Liver (tissue), 9 donors: ENCODE measurements around the gene P2RY10. TPM values are rescaled to one million over a fixed set of nuclear protein-coding genes. Genes with fewer than 3 reads are reported as not detected.
"Not testable (repeated sequence)": the region's sequence is repeated elsewhere in the genome, so short reads cannot be mapped to it uniquely, and the experiment has no call there.

Experiments
- DNase-seq: peaks from one replicate; pipeline ENCODE4 v3.0.0-alpha.2; 2017; ENCODE audit warnings: low spot score
- H3K27ac ChIP-seq, 2 donors: one replicate each; pipeline ENCODE4 v1.7.0; 2013; ENCODE audit warnings: inconsistent platforms in 2 of 2, low read length in 2 of 2, control low read depth in 1 of 2, low read depth in 1 of 2, mild to moderate bottlenecking in 1 of 2
- H3K27me3 ChIP-seq, 4 donors: one replicate each; pipeline versions ENCODE4 v1.6.1 to v1.7.0; 2013; ENCODE audit warnings: low read length in 3 of 4, inconsistent platforms in 1 of 4, mild to moderate bottlenecking in 1 of 4, moderate library complexity in 1 of 4; ENCODE audit not compliant: control insufficient read depth in 4 of 4, insufficient read depth in 4 of 4
- H3K36me3 ChIP-seq, 4 donors: one replicate each; pipeline versions ENCODE4 v1.6.1 to v1.7.0; 2013; ENCODE audit warnings: low read length in 3 of 4, mild to moderate bottlenecking in 3 of 4, low read depth in 1 of 4, moderate library complexity in 1 of 4; ENCODE audit not compliant: control insufficient read depth in 4 of 4, insufficient read depth in 3 of 4
- H3K4me1 ChIP-seq, 4 donors: one replicate each; pipeline versions ENCODE4 v1.6.1 to v1.7.0; 2013; ENCODE audit warnings: low read length in 3 of 4, mild to moderate bottlenecking in 3 of 4, moderate library complexity in 1 of 4; ENCODE audit not compliant: control insufficient read depth in 4 of 4, insufficient read depth in 4 of 4
- H3K4me3 ChIP-seq, 3 donors: one replicate each; pipeline versions ENCODE4 v1.6.1 to v1.7.0; 2013; ENCODE audit warnings: low read length in 3 of 3, control low read depth in 1 of 3, low read depth in 1 of 3, mild to moderate bottlenecking in 1 of 3
- H3K9ac ChIP-seq, 2 donors: one replicate each; pipeline ENCODE4 v1.7.0; 2013; ENCODE audit warnings: low read length in 2 of 2, mild to moderate bottlenecking in 2 of 2, moderate library complexity in 2 of 2, control low read depth in 1 of 2, low read depth in 1 of 2
- H3K9me3 ChIP-seq, 4 donors: one replicate each; pipeline versions ENCODE4 v1.6.1 to v1.7.0; 2013; ENCODE audit warnings: low read length in 3 of 4; ENCODE audit not compliant: control insufficient read depth in 4 of 4
- EGR1 ChIP-seq, 2 donors: IDR thresholded peaks; 2 replicates each; pipeline ENCODE4 v1.6.1; 2016 to 2018; ENCODE audit warnings: antibody characterized with exemption in 2 of 2, low read depth in 2 of 2
- FOXA2 ChIP-seq: IDR thresholded peaks from 2 replicates; pipeline ENCODE4 v1.6.1; 2016; ENCODE audit warnings: antibody characterized with exemption
- GABPA ChIP-seq, 2 donors: IDR thresholded peaks in 1 of 2; conservative IDR thresholded peaks in 1 of 2; 2 replicates each; pipeline ENCODE4 v1.6.1; 2016; ENCODE audit warnings: antibody characterized with exemption in 2 of 2, mild to moderate bottlenecking in 1 of 2, moderate library complexity in 1 of 2
- JUND ChIP-seq, 2 donors: IDR thresholded peaks; 2 replicates each; pipeline ENCODE4 v1.6.1; 2016; ENCODE audit warnings: antibody characterized with exemption in 2 of 2
- NR2F2 ChIP-seq: IDR thresholded peaks from 2 replicates; pipeline ENCODE4 v1.6.1; 2016; ENCODE audit warnings: antibody characterized with exemption
- SP1 ChIP-seq: IDR thresholded peaks from 2 replicates; pipeline ENCODE4 v1.6.1; 2018; ENCODE audit warnings: antibody characterized with exemption, mild to moderate bottlenecking
- YY1 ChIP-seq: IDR thresholded peaks from 2 replicates; pipeline ENCODE4 v1.6.1; 2016; ENCODE audit warnings: antibody characterized with exemption, mild to moderate bottlenecking
- WGBS: extraction: QIAGEN DNeasy Blood & Tissue Kit; methylation state at CpG from one replicate; pipeline ENCODE4 v1.1.7; 2013; 5-methylcytosine and 5-hydroxymethylcytosine counted together
- polyA plus RNA-seq, 2 donors: library from polyadenylated mRNA; stranded (reverse) in 1 of 2; unstranded in 1 of 2; fragments of 200-250 nt in 1 of 2; fragments of >200 nt in 1 of 2; fragmentation: Nextera tagmentation in 1 of 2; extraction: Ambion mirVana in 1 of 2; gene quantifications; one replicate each; pipeline versions ENCODE4 v1.2.1 to v1.2.3, GENCODE V29; 2013 to 2015
- total RNA-seq, 2 donors: library from RNA; depleted of rRNA; stranded (reverse); fragments of >200 nt; gene quantifications; one replicate each; pipeline ENCODE4 v1.2.3, GENCODE V29; 2014
- TF ChIP-seq, protein P1 (sequence below): IDR thresholded peaks from 2 replicates; pipeline ENCODE4 v1.6.1; 2016; ENCODE audit warnings: antibody characterized with exemption
- TF ChIP-seq, protein P2 (sequence below): IDR thresholded peaks from 2 replicates; pipeline ENCODE4 v1.6.1; 2016; ENCODE audit warnings: antibody characterized with exemption, mild to moderate bottlenecking
- TF ChIP-seq, protein P3 (sequence below): IDR thresholded peaks from 2 replicates; pipeline ENCODE4 v1.6.1; 2016; ENCODE audit warnings: antibody characterized with exemption
- donor health status: healthy.
- donor health status: healthy.
- donor health status: healthy.
- donor health status: healthy.
- donor health status: healthy.

The P2RY10 gene
- total and polyA plus RNA-seq, 4 donors, result 0.17 to 1.8 (median 0.25) TPM

DNA sequence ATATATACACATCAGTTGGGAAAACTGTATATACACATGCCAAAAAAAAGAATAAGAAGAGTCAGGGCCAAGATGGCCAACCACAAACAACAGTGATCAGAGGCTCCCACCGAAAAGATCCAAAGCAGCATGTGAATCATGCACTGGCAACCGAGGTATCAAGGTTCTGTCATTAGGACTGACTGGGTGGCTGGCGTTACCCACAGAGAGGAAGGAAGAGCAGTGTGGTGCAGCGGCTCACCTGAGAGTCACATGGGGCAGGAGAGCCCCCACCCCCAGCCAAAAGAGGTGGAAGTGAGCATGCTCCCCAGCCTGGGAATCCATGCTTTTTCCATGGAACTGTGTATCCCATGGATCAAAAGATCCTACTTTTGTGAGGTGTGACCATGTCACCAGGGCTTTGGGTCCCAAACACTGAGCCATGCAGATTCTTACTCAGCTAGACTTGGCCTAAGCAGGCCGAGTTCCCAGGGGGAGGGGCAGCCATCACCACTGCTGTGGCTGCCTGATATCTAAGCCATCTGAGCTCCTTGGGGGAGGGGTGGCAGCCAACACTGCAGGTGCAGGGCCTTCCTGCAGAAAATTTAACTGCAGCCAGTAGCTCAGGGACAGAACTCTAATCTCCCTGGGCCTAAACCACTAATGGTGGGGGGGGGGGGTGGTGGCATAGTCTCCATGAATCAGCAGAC lies 52.8 kb downstream of the P2RY10 start:
- H3K27ac ChIP-seq, result no peak overlapping the region
- WGBS, result 64% methylated on average over 5 of the region's 5 CpGs
- no peak overlapping the region for H3K4me3 ChIP-seq
- H3K27me3 ChIP-seq, result no peaks in the 10 kb centered on the region
- H3K9ac ChIP-seq, result no peak overlapping the region
- DNase-seq, result no peak
- no peaks in the 10 kb centered on the region for H3K9me3 ChIP-seq
- no peaks in the 10 kb centered on the region for H3K4me1 ChIP-seq
- TF ChIP-seq YY1, result no peak
- TF ChIP-seq GABPA (IDR thresholded peaks at IDR 0.05 in 1 of 2, conservative IDR thresholded peaks at IDR 0.05 in 1 of 2), result no peak
- no peak for TF ChIP-seq EGR1 (IDR thresholded peaks at IDR 0.05; ENCODE audit: low read depth in 2 of 2)
- TF ChIP-seq, protein P1, sequence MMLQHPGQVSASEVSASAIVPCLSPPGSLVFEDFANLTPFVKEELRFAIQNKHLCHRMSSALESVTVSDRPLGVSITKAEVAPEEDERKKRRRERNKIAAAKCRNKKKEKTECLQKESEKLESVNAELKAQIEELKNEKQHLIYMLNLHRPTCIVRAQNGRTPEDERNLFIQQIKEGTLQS, result no peak
- TF ChIP-seq FOXA2, result no peak
- TF ChIP-seq, protein P2, sequence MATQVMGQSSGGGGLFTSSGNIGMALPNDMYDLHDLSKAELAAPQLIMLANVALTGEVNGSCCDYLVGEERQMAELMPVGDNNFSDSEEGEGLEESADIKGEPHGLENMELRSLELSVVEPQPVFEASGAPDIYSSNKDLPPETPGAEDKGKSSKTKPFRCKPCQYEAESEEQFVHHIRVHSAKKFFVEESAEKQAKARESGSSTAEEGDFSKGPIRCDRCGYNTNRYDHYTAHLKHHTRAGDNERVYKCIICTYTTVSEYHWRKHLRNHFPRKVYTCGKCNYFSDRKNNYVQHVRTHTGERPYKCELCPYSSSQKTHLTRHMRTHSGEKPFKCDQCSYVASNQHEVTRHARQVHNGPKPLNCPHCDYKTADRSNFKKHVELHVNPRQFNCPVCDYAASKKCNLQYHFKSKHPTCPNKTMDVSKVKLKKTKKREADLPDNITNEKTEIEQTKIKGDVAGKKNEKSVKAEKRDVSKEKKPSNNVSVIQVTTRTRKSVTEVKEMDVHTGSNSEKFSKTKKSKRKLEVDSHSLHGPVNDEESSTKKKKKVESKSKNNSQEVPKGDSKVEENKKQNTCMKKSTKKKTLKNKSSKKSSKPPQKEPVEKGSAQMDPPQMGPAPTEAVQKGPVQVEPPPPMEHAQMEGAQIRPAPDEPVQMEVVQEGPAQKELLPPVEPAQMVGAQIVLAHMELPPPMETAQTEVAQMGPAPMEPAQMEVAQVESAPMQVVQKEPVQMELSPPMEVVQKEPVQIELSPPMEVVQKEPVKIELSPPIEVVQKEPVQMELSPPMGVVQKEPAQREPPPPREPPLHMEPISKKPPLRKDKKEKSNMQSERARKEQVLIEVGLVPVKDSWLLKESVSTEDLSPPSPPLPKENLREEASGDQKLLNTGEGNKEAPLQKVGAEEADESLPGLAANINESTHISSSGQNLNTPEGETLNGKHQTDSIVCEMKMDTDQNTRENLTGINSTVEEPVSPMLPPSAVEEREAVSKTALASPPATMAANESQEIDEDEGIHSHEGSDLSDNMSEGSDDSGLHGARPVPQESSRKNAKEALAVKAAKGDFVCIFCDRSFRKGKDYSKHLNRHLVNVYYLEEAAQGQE, result no peak
- no peak for TF ChIP-seq JUND (IDR thresholded peaks at IDR 0.05)
- no peak for TF ChIP-seq SP1
- TF ChIP-seq, protein P3, sequence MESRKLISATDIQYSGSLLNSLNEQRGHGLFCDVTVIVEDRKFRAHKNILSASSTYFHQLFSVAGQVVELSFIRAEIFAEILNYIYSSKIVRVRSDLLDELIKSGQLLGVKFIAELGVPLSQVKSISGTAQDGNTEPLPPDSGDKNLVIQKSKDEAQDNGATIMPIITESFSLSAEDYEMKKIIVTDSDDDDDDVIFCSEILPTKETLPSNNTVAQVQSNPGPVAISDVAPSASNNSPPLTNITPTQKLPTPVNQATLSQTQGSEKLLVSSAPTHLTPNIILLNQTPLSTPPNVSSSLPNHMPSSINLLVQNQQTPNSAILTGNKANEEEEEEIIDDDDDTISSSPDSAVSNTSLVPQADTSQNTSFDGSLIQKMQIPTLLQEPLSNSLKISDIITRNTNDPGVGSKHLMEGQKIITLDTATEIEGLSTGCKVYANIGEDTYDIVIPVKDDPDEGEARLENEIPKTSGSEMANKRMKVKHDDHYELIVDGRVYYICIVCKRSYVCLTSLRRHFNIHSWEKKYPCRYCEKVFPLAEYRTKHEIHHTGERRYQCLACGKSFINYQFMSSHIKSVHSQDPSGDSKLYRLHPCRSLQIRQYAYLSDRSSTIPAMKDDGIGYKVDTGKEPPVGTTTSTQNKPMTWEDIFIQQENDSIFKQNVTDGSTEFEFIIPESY, result no peak
- TF ChIP-seq NR2F2, result no peak
- no peaks in the 10 kb centered on the region for H3K36me3 ChIP-seq

DNA sequence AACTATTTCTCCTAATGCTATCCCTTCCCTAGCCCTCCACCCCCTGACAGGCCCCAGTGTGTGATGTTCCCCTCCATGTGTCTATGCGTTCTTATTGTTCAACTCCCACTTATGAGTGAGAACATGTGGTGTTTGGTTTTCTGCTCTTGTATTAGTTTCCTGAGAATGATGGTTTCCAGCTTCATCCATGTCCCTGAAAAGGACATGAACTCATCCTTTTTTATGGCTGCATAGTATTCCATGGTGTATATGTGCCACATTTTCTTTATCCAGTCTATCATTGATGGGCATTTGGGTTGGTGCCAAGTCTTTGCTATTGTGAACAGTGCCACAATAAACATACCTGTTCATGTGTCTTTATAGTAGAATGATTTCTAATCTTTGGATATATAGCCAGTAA lies 62.3 kb downstream of the P2RY10 start:
- not testable (repeated sequence) for H3K9ac ChIP-seq, H3K4me1 ChIP-seq, H3K9me3 ChIP-seq, DNase-seq, H3K27me3 ChIP-seq, H3K36me3 ChIP-seq, H3K4me3 ChIP-seq, H3K27ac ChIP-seq
- 89% methylated on average over 1 of the region's 1 CpG for WGBS

Other genes with a start within 250 kb of the P2RY10 start
- under 1 TPM in 1 of 2 donors, not detected in 1; 0.33 TPM for gene LPAR4, start 197.7 kb upstream of the P2RY10 start, total RNA-seq
- not detected for gene LPAR4, start 197.7 kb upstream of the P2RY10 start, polyA plus RNA-seq
- 1 to 10 TPM; 1.0 to 1.9 TPM for gene GPR174, start 199.3 kb downstream of the P2RY10 start, total RNA-seq
- gene GPR174, start 199.3 kb downstream of the P2RY10 start, polyA plus RNA-seq, result under 1 TPM; 0.07 to 0.20 TPM